ENCODE measurements around the gene TVP23C.

TVP23C gene

DNA sequence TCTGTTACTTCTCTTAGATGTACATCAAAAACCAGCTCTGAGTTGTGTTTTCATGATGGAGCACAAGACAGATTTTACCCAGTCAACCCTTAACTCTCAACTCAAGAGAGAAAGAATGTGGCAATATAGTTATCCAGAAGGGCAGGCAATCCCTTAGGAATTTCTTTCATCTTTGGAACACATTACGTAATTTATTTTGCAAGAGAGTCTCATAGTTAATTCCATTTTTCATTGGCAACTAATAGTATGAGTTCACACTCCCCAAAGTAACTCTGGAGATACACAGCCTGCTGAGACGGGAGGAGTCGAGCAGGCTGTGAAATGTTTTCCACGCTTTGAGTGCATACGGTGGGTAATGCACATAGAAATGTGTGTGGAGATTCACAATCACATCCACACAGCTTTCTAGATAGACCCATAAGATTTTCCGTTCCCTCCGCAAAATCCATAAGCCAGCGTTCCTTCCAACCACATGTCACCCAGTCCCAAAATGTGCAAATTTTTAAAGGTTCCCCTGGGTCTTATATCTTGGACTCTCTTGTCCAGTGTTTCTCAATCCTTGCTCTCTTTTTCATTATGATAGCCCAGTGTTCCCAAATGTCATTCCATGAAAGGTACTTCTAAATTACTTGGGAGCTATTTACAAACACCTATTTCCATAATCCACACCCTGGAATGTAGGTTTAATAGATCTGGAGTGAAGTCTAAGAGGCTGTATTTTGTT, 87.5 kb downstream of the TVP23C start:
- no peak for ATAC-seq
- TF ChIP-seq ISL1 (CRISPR knock-in tag; IDR thresholded peaks at IDR 0.05): no peak
- TF ChIP-seq ARNTL (CRISPR knock-in tag; IDR thresholded peaks at IDR 0.05; ENCODE audit: borderline replicate concordance, low read depth): no peak
- TF ChIP-seq OSR1 (CRISPR knock-in tag; IDR thresholded peaks at IDR 0.05): no peak
- TF ChIP-seq ZC3H10 (CRISPR knock-in tag; IDR thresholded peaks at IDR 0.05): no peak
- TF ChIP-seq ZFP3 (CRISPR knock-in tag; IDR thresholded peaks at IDR 0.05): no peak
- TF ChIP-seq, protein P1, sequence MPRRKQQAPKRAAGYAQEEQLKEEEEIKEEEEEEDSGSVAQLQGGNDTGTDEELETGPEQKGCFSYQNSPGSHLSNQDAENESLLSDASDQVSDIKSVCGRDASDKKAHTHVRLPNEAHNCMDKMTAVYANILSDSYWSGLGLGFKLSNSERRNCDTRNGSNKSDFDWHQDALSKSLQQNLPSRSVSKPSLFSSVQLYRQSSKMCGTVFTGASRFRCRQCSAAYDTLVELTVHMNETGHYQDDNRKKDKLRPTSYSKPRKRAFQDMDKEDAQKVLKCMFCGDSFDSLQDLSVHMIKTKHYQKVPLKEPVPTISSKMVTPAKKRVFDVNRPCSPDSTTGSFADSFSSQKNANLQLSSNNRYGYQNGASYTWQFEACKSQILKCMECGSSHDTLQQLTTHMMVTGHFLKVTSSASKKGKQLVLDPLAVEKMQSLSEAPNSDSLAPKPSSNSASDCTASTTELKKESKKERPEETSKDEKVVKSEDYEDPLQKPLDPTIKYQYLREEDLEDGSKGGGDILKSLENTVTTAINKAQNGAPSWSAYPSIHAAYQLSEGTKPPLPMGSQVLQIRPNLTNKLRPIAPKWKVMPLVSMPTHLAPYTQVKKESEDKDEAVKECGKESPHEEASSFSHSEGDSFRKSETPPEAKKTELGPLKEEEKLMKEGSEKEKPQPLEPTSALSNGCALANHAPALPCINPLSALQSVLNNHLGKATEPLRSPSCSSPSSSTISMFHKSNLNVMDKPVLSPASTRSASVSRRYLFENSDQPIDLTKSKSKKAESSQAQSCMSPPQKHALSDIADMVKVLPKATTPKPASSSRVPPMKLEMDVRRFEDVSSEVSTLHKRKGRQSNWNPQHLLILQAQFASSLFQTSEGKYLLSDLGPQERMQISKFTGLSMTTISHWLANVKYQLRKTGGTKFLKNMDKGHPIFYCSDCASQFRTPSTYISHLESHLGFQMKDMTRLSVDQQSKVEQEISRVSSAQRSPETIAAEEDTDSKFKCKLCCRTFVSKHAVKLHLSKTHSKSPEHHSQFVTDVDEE (CRISPR knock-in tag; IDR thresholded peaks at IDR 0.05): no peak
- TF ChIP-seq SNAI2 (CRISPR knock-in tag; IDR thresholded peaks at IDR 0.05): no peak
- no peak for TF ChIP-seq ZFP30 (CRISPR knock-in tag; IDR thresholded peaks at IDR 0.05)
- TF ChIP-seq ZNF8 (CRISPR knock-in tag; IDR thresholded peaks at IDR 0.05): no peak
- TF ChIP-seq ZNF565 (CRISPR knock-in tag; conservative IDR thresholded peaks at IDR 0.05; ENCODE audit: low read depth): no peak
- TF ChIP-seq, protein P2, sequence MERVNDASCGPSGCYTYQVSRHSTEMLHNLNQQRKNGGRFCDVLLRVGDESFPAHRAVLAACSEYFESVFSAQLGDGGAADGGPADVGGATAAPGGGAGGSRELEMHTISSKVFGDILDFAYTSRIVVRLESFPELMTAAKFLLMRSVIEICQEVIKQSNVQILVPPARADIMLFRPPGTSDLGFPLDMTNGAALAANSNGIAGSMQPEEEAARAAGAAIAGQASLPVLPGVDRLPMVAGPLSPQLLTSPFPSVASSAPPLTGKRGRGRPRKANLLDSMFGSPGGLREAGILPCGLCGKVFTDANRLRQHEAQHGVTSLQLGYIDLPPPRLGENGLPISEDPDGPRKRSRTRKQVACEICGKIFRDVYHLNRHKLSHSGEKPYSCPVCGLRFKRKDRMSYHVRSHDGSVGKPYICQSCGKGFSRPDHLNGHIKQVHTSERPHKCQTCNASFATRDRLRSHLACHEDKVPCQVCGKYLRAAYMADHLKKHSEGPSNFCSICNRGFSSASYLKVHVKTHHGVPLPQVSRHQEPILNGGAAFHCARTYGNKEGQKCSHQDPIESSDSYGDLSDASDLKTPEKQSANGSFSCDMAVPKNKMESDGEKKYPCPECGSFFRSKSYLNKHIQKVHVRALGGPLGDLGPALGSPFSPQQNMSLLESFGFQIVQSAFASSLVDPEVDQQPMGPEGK (CRISPR knock-in tag; IDR thresholded peaks at IDR 0.05; ENCODE audit: borderline replicate concordance): no peak
- TF ChIP-seq GLIS3 (CRISPR knock-in tag; IDR thresholded peaks at IDR 0.05): no peak
- TF ChIP-seq PPARA (CRISPR knock-in tag; IDR thresholded peaks at IDR 0.05; ENCODE audit: borderline replicate concordance): no peak

DNA sequence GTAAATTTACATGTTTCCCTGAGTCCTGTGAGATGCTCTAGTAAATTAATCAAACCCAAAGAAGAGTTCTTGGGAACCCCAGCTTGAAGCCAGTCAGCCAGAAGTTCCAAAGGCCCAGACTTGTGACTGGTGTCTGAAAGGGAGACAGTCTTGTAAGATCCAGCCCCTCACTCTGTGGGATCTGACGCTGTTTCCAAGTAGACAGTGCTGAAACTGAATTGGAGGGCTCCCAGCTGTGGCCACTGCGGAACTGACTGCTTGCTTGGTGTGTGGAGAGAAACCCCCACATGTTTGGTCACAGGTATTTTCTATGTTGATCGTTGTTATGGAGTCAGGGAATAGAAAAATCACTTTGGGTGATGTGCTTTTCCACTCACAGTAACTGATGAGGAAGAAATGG, 90.4 kb downstream of the TVP23C start:
- ATAC-seq: no peak
- no peak for TF ChIP-seq ZFP3 (CRISPR knock-in tag; IDR thresholded peaks at IDR 0.05)
- TF ChIP-seq, protein P1 (CRISPR knock-in tag; IDR thresholded peaks at IDR 0.05): no peak
- TF ChIP-seq, protein P3, sequence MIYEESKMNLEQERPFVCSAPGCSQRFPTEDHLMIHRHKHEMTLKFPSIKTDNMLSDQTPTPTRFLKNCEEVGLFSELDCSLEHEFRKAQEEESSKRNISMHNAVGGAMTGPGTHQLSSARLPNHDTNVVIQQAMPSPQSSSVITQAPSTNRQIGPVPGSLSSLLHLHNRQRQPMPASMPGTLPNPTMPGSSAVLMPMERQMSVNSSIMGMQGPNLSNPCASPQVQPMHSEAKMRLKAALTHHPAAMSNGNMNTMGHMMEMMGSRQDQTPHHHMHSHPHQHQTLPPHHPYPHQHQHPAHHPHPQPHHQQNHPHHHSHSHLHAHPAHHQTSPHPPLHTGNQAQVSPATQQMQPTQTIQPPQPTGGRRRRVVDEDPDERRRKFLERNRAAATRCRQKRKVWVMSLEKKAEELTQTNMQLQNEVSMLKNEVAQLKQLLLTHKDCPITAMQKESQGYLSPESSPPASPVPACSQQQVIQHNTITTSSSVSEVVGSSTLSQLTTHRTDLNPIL (CRISPR knock-in tag; IDR thresholded peaks at IDR 0.05; ENCODE audit: low read depth): no peak
- no peak for TF ChIP-seq RARB (CRISPR knock-in tag; IDR thresholded peaks at IDR 0.05)
- TF ChIP-seq ZC3H10 (CRISPR knock-in tag; IDR thresholded peaks at IDR 0.05): no peak

DNA sequence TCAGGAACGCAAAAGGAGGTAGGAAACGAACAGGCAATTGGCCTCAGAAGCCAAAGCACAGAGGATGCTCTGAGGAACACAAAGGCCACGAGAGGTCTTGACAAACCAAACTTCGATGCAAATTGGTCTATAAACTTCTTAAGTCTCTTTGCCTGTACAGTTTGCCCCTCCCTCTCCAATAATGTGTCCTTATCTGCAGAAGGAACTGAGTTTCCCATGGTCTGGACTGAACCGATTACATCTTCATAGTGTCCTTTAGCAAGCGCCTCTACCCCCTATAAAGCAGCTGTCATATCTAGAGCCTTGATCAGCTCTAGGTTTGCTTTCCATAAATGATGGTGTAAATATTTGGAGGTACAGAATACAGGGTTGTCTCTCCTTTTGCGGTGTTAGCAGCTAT, 92.7 kb downstream of the TVP23C start:
- no peak for TF ChIP-seq TCF4 (CRISPR knock-in tag; IDR thresholded peaks at IDR 0.05; ENCODE audit: borderline replicate concordance)
- no peak for ATAC-seq

DNA sequence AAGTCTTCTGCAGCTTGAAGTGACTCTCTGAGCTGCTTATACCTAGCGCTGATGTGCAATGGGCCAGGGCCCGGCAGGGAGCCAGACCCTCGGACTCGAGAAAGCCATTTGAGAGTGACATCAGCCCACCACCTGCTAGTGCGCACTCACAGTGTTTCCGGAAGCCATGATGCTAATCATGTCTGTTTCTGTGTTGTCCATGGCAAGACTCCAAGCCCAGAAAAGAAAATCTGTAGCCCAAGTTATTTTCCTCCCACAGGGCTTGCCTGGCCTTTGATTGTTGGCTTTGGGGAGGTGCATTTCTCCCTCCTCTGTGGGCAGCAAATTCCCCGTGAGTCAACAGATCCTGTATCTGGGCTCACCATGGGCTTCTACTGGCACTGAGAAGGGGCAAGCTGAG, 94.0 kb downstream of the TVP23C start:
- ATAC-seq: peak; percentile 43
- TF ChIP-seq ZFP3 (CRISPR knock-in tag; IDR thresholded peaks at IDR 0.05): no peak
- TF ChIP-seq, protein P4, sequence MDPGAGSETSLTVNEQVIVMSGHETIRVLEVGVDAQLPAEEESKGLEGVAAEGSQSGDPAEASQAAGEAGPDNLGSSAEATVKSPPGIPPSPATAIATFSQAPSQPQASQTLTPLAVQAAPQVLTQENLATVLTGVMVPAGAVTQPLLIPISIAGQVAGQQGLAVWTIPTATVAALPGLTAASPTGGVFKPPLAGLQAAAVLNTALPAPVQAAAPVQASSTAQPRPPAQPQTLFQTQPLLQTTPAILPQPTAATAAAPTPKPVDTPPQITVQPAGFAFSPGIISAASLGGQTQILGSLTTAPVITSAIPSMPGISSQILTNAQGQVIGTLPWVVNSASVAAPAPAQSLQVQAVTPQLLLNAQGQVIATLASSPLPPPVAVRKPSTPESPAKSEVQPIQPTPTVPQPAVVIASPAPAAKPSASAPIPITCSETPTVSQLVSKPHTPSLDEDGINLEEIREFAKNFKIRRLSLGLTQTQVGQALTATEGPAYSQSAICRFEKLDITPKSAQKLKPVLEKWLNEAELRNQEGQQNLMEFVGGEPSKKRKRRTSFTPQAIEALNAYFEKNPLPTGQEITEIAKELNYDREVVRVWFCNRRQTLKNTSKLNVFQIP (CRISPR knock-in tag; IDR thresholded peaks at IDR 0.05; ENCODE audit: borderline replicate concordance, low read depth): no peak
- peak; percentile 71; the same call in 1 of the 2 replicates for TF ChIP-seq SNAI2 (CRISPR knock-in tag; IDR thresholded peaks at IDR 0.05)
- peak; percentile 51; the same call in 1 of the 2 replicates for TF ChIP-seq TCF4 (CRISPR knock-in tag; IDR thresholded peaks at IDR 0.05; ENCODE audit: borderline replicate concordance)
- no peak for TF ChIP-seq ESRRG (CRISPR knock-in tag; IDR thresholded peaks at IDR 0.05)

Measured in SK-N-SH treated with all-trans-retinoic acid at 6 μM for 48 hours (cell line).